Esophagus muscularis mucosa (tissue), 4 donors: Measurements from ENCODE around the gene DIP2C. TPM values are rescaled to one million over a fixed set of nuclear protein-coding genes. Genes with fewer than 3 reads are reported as not detected.
A peak's percentile ranks its signal among the peaks of the same experiment; 100 is the strongest.
"Not testable (repeated sequence)": the region's sequence is repeated elsewhere in the genome, so short reads cannot be mapped to it uniquely, and the experiment has no call there.

Experiments
- DNase-seq: peaks from one replicate; pipeline ENCODE4 v3.0.0-alpha.2; 2017; ENCODE audit errors: extremely low spot score
- H3K27ac ChIP-seq, 4 donors: fragments of 200-600 bp; sonication (generic); replicated peaks in 1 of 4; 1 replicate in 3 of 4; 2 replicates in 1 of 4; pipeline ENCODE4 v1.5.1; 2016 to 2019; ENCODE audit warnings: mild to moderate bottlenecking in 1 of 4
- H3K27me3 ChIP-seq, 4 donors: fragments of 200-600 bp; sonication (generic); one replicate each; pipeline versions ENCODE4 v1.5.1 to v1.6.0; 2016 to 2019
- H3K36me3 ChIP-seq, 4 donors: fragments of 200-600 bp; sonication (generic); one replicate each; pipeline ENCODE4 v1.5.1; 2016 to 2019
- H3K4me1 ChIP-seq, 4 donors: fragments of 200-600 bp; sonication (generic); one replicate each; pipeline ENCODE4 v1.5.1; 2016 to 2019
- H3K4me3 ChIP-seq, 4 donors: fragments of 200-600 bp; sonication (generic); 1 replicate in 2 of 4; 2 replicates in 2 of 4; pipeline ENCODE4 v1.5.1; 2016 to 2019; ENCODE audit warnings: mild to moderate bottlenecking in 4 of 4, moderate library complexity in 1 of 4
- H3K9me3 ChIP-seq, 4 donors: fragments of 200-600 bp; sonication (generic); 1 replicate in 3 of 4; 2 replicates in 1 of 4; pipeline ENCODE4 v1.5.1; 2016 to 2019
- EP300 ChIP-seq: sonication (generic); formaldehyde crosslinking; IDR thresholded peaks from one replicate; pipeline ENCODE4 v1.6.1; 2017; ENCODE audit warnings: antibody characterized with exemption
- POLR2A ChIP-seq: fragments of 450-650 bp; IDR thresholded peaks from one replicate; pipeline ENCODE4 v1.6.1; 2017; ENCODE audit warnings: antibody characterized with exemption, moderate library complexity, mild to moderate bottlenecking, low read depth
- POLR2AphosphoS5 ChIP-seq, 2 donors: sonication (generic); formaldehyde crosslinking; IDR thresholded peaks; one replicate each; pipeline ENCODE4 v1.6.1; 2017; ENCODE audit warnings: antibody characterized with exemption in 2 of 2
- WGBS: methylation state at CpG from one replicate; pipeline ENCODE4 v1.1.5; 2018; 5-methylcytosine and 5-hydroxymethylcytosine counted together
- intact Hi-C: fragments of 100-400 bp; cut with DNase I; formaldehyde crosslinking; loops from one replicate; pipeline ENCODE4 v1.15.1; 2023
- total RNA-seq, 4 donors: library from RNA; depleted of rRNA; stranded (reverse); fragments of >200 nt; gene quantifications; one replicate each; pipeline versions ENCODE4 v1.1.0 to v1.2.1, GENCODE V29; 2016
- TF ChIP-seq, protein P1 (sequence below), 3 experiments: fragments of 200-600 bp in 2 of 3; fragments of 450-650 bp in 1 of 3; sonication (generic) in 2 of 3; IDR thresholded peaks; one replicate each; pipeline ENCODE4 v1.5.1; 2017 to 2019; ENCODE audit warnings: antibody characterized with exemption in 3 of 3, mild to moderate bottlenecking in 2 of 3, moderate library complexity in 1 of 3

DIP2C gene
- total RNA-seq, 4 donors from 2014 or later: 38.6 to 66.4 (median 55.7) TPM

DNA sequence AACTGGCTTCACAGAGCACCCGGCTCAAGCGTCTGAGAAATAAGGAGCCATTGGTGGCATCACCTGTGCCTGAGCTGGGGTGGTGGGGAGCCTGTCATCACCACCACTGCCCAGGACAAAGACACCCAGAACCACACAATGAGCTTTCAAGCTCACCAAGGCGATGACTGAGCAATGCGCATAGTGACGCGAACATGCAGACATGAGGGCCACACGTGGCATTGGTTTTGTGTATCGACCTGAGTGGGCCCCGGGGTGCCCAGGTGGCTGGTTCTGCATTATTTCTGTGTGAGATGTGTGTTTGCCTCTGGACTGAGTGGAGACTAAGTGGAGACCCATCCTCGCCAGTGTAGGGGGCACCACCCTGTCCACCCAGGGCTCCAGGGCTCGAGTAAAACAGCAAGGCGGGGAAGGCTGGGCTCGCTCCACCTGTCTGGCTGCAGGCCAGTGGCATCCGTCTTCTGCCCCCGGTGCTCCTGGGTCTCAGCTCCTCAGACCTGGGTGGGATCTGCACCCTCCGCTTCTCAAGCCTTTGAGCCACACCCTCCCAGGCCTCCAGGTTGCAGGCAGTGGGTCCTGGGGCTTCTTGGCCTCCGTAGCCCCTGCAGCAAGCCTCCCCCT is 92.6 kb downstream of the DIP2C start:
- H3K27me3 ChIP-seq: no peaks in the 10 kb centered on the region
- no peak for DNase-seq
- H3K4me3 ChIP-seq: no peak overlapping the region
- 90% methylated on average over 12 of the region's 17 CpGs for WGBS
- H3K36me3 ChIP-seq: no peaks in the 10 kb centered on the region
- TF ChIP-seq POLR2A: no peak
- TF ChIP-seq EP300: no peak
- TF ChIP-seq, protein P1, sequence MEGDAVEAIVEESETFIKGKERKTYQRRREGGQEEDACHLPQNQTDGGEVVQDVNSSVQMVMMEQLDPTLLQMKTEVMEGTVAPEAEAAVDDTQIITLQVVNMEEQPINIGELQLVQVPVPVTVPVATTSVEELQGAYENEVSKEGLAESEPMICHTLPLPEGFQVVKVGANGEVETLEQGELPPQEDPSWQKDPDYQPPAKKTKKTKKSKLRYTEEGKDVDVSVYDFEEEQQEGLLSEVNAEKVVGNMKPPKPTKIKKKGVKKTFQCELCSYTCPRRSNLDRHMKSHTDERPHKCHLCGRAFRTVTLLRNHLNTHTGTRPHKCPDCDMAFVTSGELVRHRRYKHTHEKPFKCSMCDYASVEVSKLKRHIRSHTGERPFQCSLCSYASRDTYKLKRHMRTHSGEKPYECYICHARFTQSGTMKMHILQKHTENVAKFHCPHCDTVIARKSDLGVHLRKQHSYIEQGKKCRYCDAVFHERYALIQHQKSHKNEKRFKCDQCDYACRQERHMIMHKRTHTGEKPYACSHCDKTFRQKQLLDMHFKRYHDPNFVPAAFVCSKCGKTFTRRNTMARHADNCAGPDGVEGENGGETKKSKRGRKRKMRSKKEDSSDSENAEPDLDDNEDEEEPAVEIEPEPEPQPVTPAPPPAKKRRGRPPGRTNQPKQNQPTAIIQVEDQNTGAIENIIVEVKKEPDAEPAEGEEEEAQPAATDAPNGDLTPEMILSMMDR (IDR thresholded peaks at IDR 0.05): no peak
- no peak for TF ChIP-seq POLR2AphosphoS5 (IDR thresholded peaks at IDR 0.05)
- H3K27ac ChIP-seq: peak overlapping the region in 2 of 4 donors; percentile 61 to 80
- intact Hi-C loops: no loop called here
- peaks cover 44 to 71% (median 64%) of the 10 kb centered on the region in 4 donors for H3K4me1 ChIP-seq
- H3K9me3 ChIP-seq: no peaks in the 10 kb centered on the region

DNA sequence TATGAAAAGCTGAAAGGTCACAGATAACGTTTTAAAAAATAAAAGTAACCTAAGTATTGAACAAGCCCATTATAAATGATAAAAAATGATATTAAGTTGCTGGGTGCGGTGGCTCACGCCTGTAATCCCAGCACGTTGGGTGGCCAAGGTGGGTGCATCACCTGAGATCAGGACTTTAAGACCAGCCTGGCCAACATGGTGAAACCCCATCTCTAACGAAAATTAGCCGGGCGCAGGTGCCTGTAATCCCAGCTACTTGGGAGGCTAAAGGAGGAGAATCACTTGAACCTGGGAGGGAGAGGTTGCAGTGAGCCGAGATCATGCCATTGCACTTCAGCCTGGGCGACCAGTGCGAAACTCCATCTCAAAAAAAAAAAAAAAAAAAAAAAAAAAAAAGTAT is 93.3 kb downstream of the DIP2C start:
- H3K4me1 ChIP-seq: peaks cover 37 to 69% (median 60%) of the 10 kb centered on the region in 4 donors
- H3K9me3 ChIP-seq, intact Hi-C loops, H3K4me3 ChIP-seq, DNase-seq, H3K27me3 ChIP-seq, H3K36me3 ChIP-seq, H3K27ac ChIP-seq: not testable (repeated sequence)
- WGBS: 95% methylated on average over 10 of the region's 10 CpGs

DNA sequence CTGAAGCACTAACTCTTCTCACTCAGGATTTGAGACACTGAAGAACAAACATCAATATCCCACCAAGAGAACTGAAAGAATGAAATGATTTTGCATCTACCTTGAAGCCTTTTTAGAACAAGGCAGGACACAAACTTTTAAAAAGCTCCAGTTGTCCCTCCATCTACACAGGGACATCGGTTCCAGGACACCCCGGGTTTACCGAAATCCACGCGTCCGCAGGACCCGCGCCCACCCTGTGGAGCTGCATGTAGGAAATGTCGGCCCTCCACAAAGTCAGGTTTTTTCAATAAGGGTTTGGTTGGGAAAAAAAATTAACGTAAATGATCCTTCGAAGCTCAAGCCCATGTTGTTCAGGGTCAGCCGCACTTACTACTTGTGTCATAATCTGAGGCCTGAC is 94.0 kb downstream of the DIP2C start:
- H3K27ac ChIP-seq: no peak overlapping the region
- intact Hi-C loops: no loop called here
- H3K36me3 ChIP-seq: no peaks in the 10 kb centered on the region
- no peak for DNase-seq
- 97% methylated on average over 12 of the region's 12 CpGs for WGBS
- peaks cover 32 to 68% (median 53%) of the 10 kb centered on the region in 4 donors for H3K4me1 ChIP-seq
- TF ChIP-seq, protein P1 (IDR thresholded peaks at IDR 0.05): no peak
- TF ChIP-seq EP300 (no peak), POLR2AphosphoS5 (IDR thresholded peaks at IDR 0.05) (no peak), POLR2A (no peak)
- no peak overlapping the region for H3K4me3 ChIP-seq
- H3K9me3 ChIP-seq: no peaks in the 10 kb centered on the region
- no peaks in the 10 kb centered on the region for H3K27me3 ChIP-seq

DNA sequence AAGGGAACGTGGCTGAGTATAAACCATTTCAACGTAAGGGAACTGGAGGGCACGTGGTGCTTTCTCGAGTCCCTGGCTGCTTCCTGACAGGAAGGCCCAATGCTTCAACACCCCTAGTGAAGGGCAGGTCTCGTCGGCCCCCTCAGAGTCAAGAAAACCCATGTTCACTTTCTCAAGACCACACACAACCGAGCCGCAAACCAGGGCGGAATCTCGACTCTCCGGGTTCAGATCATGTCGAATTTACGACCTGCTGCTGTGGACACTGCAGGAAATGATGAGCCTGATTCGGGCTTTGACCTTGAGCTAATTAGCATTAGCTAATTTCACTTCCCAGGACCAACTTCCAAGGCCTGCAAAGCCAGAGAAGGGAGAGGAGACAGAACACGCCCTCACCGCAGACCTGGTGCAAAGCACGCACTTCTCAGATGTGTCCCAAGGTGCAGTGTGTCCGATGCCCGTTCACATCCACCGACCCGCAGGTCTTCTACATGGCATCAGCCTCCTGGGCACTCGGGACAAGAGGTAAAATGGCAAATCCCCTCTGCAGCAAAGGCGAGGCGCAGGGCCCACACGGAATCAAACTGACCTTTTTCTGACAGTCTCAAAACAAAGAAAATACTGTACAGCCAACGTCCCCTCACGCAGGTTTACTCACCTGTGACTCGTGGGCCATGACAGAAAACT is 94.7 kb downstream of the DIP2C start:
- no peak for DNase-seq
- intact Hi-C loops: no loop called here
- peaks cover 30 to 62% (median 49%) of the 10 kb centered on the region in 4 donors for H3K4me1 ChIP-seq
- no peak overlapping the region for H3K4me3 ChIP-seq
- peak overlapping the region in 1 of 4 donors; percentile 52 for H3K27ac ChIP-seq
- H3K27me3 ChIP-seq: no peaks in the 10 kb centered on the region
- no peaks in the 10 kb centered on the region for H3K36me3 ChIP-seq
- H3K9me3 ChIP-seq: no peaks in the 10 kb centered on the region
- 93% methylated on average over 27 of the region's 28 CpGs for whole genome bisulfite sequencing
- TF ChIP-seq EP300 (no peak), POLR2AphosphoS5 (IDR thresholded peaks at IDR 0.05) (no peak), POLR2A (no peak)
- TF ChIP-seq, protein P1 (IDR thresholded peaks at IDR 0.05): no peak

DNA sequence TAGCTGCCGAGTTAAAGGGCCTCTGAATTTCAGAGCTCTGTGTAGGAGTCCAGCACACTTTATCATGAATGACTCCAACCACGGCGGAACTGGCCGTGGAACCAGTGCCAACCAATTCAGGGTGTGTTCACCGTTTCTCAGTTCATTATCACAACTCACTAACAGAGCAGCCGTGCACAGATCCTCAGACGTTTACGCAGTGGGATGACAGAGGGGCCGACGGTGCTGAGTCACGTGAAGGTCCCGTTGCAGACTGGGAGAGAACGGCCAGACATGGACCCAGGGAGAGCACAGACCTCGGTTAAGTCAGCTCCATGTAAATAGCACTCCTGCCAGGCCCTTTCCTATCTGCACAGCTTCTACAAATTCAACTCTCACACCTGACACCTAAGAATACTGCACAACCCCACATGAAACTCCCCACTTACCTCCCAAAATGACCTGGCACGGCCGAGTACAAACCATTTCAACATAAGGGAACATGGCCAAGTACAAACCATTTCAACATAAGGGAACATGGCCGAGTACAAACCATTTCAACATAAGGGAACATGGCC is 95.5 kb downstream of the DIP2C start:
- Histone ChIP-seq H3K9me3 (no peaks in the 10 kb centered on the region), H3K27ac (peak overlapping the region in 2 of 4 donors; percentile 47 to 52), H3K4me3 (no peak overlapping the region), H3K4me1 (peaks cover 27 to 57% (median 45%) of the 10 kb centered on the region in 4 donors), H3K27me3 (no peaks in the 10 kb centered on the region), H3K36me3 (no peaks in the 10 kb centered on the region)
- 80% methylated on average over 17 of the region's 17 CpGs for WGBS
- TF ChIP-seq POLR2AphosphoS5 (IDR thresholded peaks at IDR 0.05): peak in 1 of 2 donors; percentile 14
- TF ChIP-seq, protein P1 (IDR thresholded peaks at IDR 0.05): no peak
- DNase-seq: no peak
- intact Hi-C loops: no loop called here
